ENCODE results near the gene NAPB. TPM values are rescaled to one million over a fixed set of nuclear protein-coding genes. Genes with fewer than 3 reads are reported as not detected.

The NAPB gene
- polyA plus RNA-seq, 1 experiment: 3.8 TPM

DNA sequence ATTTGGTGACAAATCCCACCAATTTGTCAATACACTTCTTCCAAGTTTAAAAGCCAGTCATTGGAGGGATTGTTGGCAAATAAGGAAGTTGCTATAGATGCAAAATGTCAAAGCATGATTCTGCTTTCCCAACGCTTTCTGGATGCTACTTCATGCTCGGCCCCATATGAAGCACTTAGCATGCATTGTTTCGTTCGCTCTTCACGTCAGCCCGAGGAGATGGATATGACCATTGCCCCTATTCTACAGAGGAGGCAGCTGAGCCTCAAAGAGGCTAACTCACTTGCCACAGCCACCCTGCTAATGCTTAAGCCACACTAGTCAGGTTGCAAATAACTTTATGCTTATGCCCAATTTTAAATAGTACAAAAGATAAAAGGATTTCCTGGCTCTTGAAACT is 73.5 kb downstream of the NAPB start:
- DNase-seq (ENCODE audit: low read depth): no peak
- CTCF ChIA-PET: interaction anchor here (0.8 kb wide), 1 partner anchor 547 kb away, joined by 4 read pairs; no protein-coding TSS in a partner anchor
- H3K4me3 ChIP-seq (ENCODE audit: low read depth, low read length): no peak overlapping the region
- no peaks in the 10 kb centered on the region; the same call in 1 of the 2 replicates for H3K27me3 ChIP-seq (ENCODE audit: control insufficient read depth, insufficient read depth, low read length)
- POLR2A ChIA-PET: no interaction called here
- TF ChIP-seq, protein P1, sequence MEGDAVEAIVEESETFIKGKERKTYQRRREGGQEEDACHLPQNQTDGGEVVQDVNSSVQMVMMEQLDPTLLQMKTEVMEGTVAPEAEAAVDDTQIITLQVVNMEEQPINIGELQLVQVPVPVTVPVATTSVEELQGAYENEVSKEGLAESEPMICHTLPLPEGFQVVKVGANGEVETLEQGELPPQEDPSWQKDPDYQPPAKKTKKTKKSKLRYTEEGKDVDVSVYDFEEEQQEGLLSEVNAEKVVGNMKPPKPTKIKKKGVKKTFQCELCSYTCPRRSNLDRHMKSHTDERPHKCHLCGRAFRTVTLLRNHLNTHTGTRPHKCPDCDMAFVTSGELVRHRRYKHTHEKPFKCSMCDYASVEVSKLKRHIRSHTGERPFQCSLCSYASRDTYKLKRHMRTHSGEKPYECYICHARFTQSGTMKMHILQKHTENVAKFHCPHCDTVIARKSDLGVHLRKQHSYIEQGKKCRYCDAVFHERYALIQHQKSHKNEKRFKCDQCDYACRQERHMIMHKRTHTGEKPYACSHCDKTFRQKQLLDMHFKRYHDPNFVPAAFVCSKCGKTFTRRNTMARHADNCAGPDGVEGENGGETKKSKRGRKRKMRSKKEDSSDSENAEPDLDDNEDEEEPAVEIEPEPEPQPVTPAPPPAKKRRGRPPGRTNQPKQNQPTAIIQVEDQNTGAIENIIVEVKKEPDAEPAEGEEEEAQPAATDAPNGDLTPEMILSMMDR (IDR thresholded peaks at IDR 0.05; ENCODE audit: insufficient read depth, low read depth, low read length): no peak
- H3K36me3 ChIP-seq (ENCODE audit: control insufficient read depth, insufficient read depth, low read length): no peaks in the 10 kb centered on the region

DNA sequence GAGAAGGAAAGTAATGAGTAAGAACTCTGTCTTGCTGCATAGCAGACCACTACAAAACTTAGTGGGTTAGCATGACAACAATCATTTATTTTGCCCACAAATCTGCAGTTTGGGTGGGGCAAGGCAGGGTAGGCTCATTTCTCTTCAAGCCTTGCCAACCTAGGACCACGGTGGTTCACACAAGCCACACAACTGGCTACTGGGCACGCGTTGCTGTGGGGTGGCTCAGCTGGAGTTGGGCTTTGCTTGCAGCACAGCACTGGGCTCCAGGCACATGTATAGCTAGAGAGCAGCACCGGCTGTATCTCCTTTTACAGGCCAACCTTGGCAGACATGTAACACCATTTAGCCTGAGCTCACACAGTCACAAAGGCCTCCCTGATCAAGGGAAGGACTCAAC is 75.3 kb downstream of the NAPB start:
- CTCF ChIA-PET: no interaction called here
- H3K4me3 ChIP-seq (ENCODE audit: low read depth, low read length): no peak overlapping the region
- no peak for DNase-seq (ENCODE audit: low read depth)
- TF ChIP-seq, protein P1 (IDR thresholded peaks at IDR 0.05; ENCODE audit: insufficient read depth, low read depth, low read length): no peak
- POLR2A ChIA-PET: no interaction called here
- H3K27me3 ChIP-seq (ENCODE audit: control insufficient read depth, insufficient read depth, low read length): peaks cover 2% of the 10 kb centered on the region; the same call in 1 of the 2 replicates
- H3K36me3 ChIP-seq (ENCODE audit: control insufficient read depth, insufficient read depth, low read length): no peaks in the 10 kb centered on the region

DNA sequence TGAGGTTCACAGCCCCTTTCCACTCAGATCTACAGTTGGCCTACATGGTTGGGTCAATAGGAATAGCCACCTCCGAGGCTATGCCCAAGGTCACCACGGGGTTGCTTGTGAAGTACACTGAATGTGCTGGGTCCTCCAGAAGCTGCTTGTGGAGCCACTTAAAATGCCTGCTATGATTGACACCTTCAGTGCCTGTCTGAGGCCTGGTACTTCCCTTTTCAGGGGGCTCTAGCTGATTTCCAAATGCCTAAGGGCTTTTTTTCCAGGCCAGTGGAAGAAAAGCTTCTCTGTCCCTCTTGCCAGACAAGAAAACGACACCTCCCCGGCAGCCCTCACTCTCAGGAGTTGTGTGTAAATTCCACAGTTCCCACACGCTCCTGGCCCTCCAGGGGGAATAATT is 77.0 kb downstream of the NAPB start:
- ChIA-PET CTCF (interaction anchor here (0.7 to 8.4 kb wide), 2 partner anchors 24 to 652 kb away, joined by 3 to 91 read pairs; no protein-coding TSS in a partner anchor), POLR2A (no interaction called here)

DNA sequence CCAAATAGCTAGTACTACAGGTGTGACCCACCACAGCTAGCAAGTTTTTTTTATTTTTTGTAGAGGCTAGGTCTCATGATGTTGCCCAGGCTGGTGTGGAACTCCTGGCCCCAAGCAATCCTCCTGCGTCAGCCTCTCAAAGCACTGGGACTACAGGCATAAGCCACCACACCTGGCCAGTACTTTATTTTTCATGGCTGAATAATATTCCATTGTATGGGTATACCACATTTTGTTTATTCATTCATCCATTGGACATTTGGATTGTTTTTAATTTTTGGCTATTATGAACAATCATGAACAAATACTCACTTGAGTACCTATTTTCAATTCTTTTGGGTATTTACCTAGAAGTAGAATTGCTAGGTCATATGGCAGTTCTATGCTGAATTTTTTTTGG is 77.7 kb downstream of the NAPB start:
- peaks cover 2% of the 10 kb centered on the region; the same call in 1 of the 2 replicates for H3K27me3 ChIP-seq (ENCODE audit: control insufficient read depth, insufficient read depth, low read length)
- POLR2A ChIA-PET: no interaction called here
- TF ChIP-seq, protein P1 (IDR thresholded peaks at IDR 0.05; ENCODE audit: insufficient read depth, low read depth, low read length): no peak
- CTCF ChIA-PET: interaction anchor here (8.4 kb wide), 1 partner anchor 651 kb away, joined by 91 read pairs; no protein-coding TSS in a partner anchor
- DNase-seq (ENCODE audit: low read depth): no peak
- no peak overlapping the region for H3K4me3 ChIP-seq (ENCODE audit: low read depth, low read length)
- H3K36me3 ChIP-seq (ENCODE audit: control insufficient read depth, insufficient read depth, low read length): no peaks in the 10 kb centered on the region

More for the DNA sequence above, 77.0 kb downstream of the NAPB start:
- peaks cover 2% of the 10 kb centered on the region; the same call in 1 of the 2 replicates for H3K27me3 ChIP-seq (ENCODE audit: control insufficient read depth, insufficient read depth, low read length)
- TF ChIP-seq, protein P1 (IDR thresholded peaks at IDR 0.05; ENCODE audit: insufficient read depth, low read depth, low read length): no peak
- DNase-seq (ENCODE audit: low read depth): no peak
- no peak overlapping the region for H3K4me3 ChIP-seq (ENCODE audit: low read depth, low read length)
- no peaks in the 10 kb centered on the region for H3K36me3 ChIP-seq (ENCODE audit: control insufficient read depth, insufficient read depth, low read length)

DNA sequence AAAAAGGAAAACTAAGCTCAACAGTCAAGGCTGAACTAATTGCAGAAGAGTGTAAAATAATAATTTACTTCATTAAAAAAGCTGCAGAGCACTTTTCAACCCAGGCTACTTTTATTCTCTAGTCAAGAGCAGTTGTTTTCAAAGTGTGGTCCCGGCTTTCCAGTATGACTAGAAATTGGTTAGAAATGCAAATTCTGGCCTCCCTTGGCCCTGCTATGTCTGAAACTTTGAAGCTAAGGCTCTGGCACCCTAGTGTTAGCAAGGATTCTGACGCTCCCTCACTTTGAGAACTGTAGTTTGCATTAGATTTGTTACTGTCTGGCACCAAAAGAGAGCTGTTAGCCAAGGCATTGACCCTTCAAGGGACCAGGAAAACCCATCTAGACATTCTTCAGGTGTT is 80.2 kb downstream of the NAPB start:
- H3K27me3 ChIP-seq (ENCODE audit: control insufficient read depth, insufficient read depth, low read length): peaks cover 2% of the 10 kb centered on the region; the same call in 1 of the 2 replicates
- H3K36me3 ChIP-seq (ENCODE audit: control insufficient read depth, insufficient read depth, low read length): no peaks in the 10 kb centered on the region
- no peak for DNase-seq (ENCODE audit: low read depth)
- H3K4me3 ChIP-seq (ENCODE audit: low read depth, low read length): no peak overlapping the region
- CTCF ChIA-PET: interaction anchor here (0.7 to 8.4 kb wide), 18 partner anchors 9 to 1006 kb away, joined by 3 to 91 read pairs (median 4); partner anchors contain the start of genes NAPB and NXT1
- TF ChIP-seq, protein P1 (IDR thresholded peaks at IDR 0.05; ENCODE audit: insufficient read depth, low read depth, low read length): no peak
- POLR2A ChIA-PET: no interaction called here

Data from BJ (cell line).